Bronchial epithelial cell (primary cell): Measurements from ENCODE around the gene SERINC1. TPM values are rescaled to one million over a fixed set of nuclear protein-coding genes. Genes with fewer than 3 reads are reported as not detected.

Experiments used
- DNase-seq: peaks from one replicate; pipeline ENCODE4 v3.0.0-alpha.2; 2010; ENCODE audit warnings: low read depth
- FAIRE-seq: peaks from 2 replicates; lab custom pipeline; 2011; peaks lifted over from hg19 to GRCh38; lab: Jason Lieb, UNC
- H3K27me3 ChIP-seq: 2 replicates; pipeline ENCODE4 v1.5.1; 2011; ENCODE audit warnings: low read length; ENCODE audit not compliant: control insufficient read depth, insufficient read depth
- H3K36me3 ChIP-seq: 2 replicates; pipeline ENCODE4 v1.5.1; 2011; ENCODE audit warnings: low read length; ENCODE audit not compliant: control insufficient read depth, insufficient read depth
- H3K4me3 ChIP-seq: 2 replicates; pipeline ENCODE4 v1.5.1; 2011; ENCODE audit warnings: mild to moderate bottlenecking, low read depth, low read length, control low read depth
- total RNA-seq: library from RNA; depleted of rRNA; stranded (reverse); fragments of >200 nt; gene quantifications from 2 replicates; pipeline ENCODE4 v1.2.1, GENCODE V29; 2014
- TF ChIP-seq, protein P1 (sequence below): IDR thresholded peaks from 2 replicates; pipeline ENCODE4 v1.5.1; 2011; ENCODE audit warnings: mild to moderate bottlenecking, moderate library complexity, low read length, control low read depth, inconsistent platforms; ENCODE audit not compliant: insufficient read depth, severe bottlenecking

Gene SERINC1
- total RNA-seq, 1 donor from 2014 or later: 205 TPM

DNA sequence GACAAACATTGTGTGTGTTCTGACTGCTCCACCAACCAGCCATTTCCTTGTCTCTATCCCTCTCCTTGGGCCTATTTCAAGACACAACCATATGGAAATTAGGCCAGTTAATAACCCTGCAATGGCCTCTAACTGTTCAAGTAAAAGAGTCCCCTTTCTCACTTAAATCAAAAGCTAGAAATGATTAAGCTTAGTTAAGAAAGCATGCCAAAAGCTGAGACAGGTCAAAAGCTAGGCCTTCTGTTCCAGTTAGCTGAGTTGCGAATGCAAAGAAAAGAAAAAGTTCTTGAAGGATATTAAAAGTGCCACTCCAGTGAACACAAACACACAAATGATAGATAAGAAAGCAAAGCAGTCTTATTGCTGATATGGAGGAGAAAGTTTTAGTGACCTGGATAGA lies 22.5 kb downstream of the SERINC1 start:
- Histone ChIP-seq H3K27me3 (no peaks in the 10 kb centered on the region), H3K4me3 (no peak overlapping the region), H3K36me3 (peaks cover 9% of the 10 kb centered on the region)
- DNase-seq: no peak
- TF ChIP-seq, protein P1, sequence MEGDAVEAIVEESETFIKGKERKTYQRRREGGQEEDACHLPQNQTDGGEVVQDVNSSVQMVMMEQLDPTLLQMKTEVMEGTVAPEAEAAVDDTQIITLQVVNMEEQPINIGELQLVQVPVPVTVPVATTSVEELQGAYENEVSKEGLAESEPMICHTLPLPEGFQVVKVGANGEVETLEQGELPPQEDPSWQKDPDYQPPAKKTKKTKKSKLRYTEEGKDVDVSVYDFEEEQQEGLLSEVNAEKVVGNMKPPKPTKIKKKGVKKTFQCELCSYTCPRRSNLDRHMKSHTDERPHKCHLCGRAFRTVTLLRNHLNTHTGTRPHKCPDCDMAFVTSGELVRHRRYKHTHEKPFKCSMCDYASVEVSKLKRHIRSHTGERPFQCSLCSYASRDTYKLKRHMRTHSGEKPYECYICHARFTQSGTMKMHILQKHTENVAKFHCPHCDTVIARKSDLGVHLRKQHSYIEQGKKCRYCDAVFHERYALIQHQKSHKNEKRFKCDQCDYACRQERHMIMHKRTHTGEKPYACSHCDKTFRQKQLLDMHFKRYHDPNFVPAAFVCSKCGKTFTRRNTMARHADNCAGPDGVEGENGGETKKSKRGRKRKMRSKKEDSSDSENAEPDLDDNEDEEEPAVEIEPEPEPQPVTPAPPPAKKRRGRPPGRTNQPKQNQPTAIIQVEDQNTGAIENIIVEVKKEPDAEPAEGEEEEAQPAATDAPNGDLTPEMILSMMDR: no peak
- FAIRE-seq: no peak

DNA sequence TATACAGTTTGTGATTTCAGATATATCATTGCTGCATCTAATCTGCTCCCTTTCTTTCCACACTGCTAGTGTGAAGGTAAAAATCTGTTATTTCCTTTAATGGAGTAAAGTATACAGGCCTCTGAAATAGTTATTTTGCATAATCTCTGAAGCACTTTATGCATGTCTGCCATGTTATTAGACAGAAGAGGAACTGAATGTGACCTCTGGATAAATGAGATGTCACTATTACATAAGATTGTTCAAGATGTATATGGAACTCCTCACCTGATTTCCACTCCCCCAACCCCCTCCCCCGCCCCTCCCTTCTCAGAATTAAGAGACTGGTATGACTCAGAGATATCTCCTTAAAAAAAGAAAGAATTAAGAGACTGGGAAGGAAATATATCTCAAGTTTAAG lies 26.3 kb downstream of the SERINC1 start:
- no peak overlapping the region for H3K4me3 ChIP-seq
- DNase-seq: no peak
- TF ChIP-seq, protein P1: no peak
- H3K36me3 ChIP-seq: peaks cover 5% of the 10 kb centered on the region
- FAIRE-seq: no peak
- no peaks in the 10 kb centered on the region for H3K27me3 ChIP-seq

DNA sequence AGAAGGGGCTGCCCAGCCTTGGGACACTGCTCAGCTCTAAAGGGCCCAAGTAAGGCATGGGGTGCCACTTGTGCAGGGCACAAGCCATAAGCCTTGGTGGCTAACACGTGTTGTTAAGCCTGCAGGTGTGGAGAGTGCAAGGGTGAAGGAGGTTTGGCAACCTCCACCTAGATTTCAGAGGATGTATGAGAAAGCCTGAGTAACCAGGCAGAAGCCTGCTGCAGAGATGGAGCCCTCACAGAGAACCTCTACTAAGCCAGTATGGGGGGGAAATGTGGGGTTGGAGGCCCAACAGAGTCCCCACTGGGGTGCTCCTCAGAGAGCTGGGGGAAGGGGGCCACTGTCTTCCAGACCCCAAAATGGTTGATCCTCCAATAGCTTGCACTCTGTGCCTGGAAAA lies 32.6 kb downstream of the SERINC1 start:
- Histone ChIP-seq H3K36me3 (peaks cover 2% of the 10 kb centered on the region), H3K27me3 (no peaks in the 10 kb centered on the region), H3K4me3 (no peak overlapping the region)
- TF ChIP-seq, protein P1: no peak
- DNase-seq (no peak), FAIRE-seq (no peak)

DNA sequence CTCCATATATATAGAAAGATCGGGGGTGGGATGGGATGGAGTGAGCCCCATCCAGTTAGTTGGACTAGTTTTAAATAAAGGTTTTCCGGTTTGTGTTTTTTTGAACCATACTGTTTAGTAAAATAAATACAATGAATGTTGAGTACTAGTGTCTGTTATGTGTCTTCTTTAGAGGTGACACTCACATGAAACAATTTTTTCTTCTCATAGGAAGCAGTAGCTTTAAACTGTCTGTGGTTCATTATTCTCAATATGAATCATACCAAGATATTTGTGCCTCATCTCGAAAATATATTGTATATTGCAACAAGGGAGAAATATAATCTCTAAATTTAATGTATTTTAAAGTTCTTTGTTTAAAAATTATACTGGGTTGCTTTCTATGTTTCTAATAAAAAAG lies 38.8 kb downstream of the SERINC1 start:
- no peak overlapping the region for H3K4me3 ChIP-seq
- DNase-seq (no peak), FAIRE-seq (no peak)
- H3K36me3 ChIP-seq: peaks cover under 1% of the 10 kb centered on the region
- no peaks in the 10 kb centered on the region for H3K27me3 ChIP-seq
- TF ChIP-seq, protein P1: no peak

DNA sequence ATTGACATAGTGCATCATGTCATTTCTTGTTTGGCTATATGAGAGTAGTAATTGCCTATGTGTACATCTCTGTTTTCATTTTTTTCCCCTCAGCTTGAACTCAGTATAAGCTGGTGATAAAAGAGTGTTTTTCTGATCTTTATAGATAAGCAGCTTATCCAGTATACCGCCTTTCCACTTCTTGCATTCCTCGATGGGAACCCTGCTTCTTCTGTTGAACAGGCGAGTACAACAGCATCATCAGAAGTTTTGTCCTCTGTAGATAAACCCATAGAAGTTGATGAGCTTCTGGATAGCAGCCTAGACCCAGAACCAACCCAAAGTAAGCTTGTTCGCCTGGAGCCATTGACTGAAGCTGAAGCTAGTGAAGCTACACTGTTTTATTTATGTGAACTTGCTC lies 39.8 kb downstream of the SERINC1 start:
- H3K36me3 ChIP-seq: no peaks in the 10 kb centered on the region
- no peak for FAIRE-seq
- TF ChIP-seq, protein P1: no peak
- DNase-seq: no peak
- H3K27me3 ChIP-seq: no peaks in the 10 kb centered on the region
- no peak overlapping the region for H3K4me3 ChIP-seq

DNA sequence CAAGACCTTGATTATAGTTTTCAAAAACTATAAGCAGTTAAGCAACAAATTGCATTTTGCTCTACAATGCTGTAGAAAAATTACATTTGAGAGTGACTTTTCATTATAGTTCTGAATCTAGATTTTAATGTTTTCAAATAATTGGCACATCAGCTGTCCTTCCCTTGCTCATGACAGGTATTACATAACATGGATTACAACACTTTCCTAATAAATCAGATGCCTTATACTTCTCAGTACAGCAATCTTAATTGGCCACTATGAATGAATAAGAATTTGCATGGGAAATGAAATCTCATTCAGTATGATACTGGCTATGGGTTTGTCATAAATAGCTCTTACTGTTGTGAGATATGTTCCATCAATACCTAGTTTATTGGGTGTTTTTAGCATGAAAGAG lies 42.3 kb downstream of the SERINC1 start:
- no peak overlapping the region for H3K4me3 ChIP-seq
- H3K36me3 ChIP-seq: no peaks in the 10 kb centered on the region
- TF ChIP-seq, protein P1: no peak
- H3K27me3 ChIP-seq: no peaks in the 10 kb centered on the region
- DNase-seq (no peak), FAIRE-seq (no peak)
